ENCODE data around the gene SLCO4A1. TPM values are rescaled to one million over a fixed set of nuclear protein-coding genes. Genes with fewer than 3 reads are reported as not detected.
A peak's percentile ranks its signal among the peaks of the same experiment; 100 is the strongest.

Gene SLCO4A1
- total RNA-seq, 3 donors from 2014 or later = 13.3 to 18.5 (median 15.0) TPM

DNA sequence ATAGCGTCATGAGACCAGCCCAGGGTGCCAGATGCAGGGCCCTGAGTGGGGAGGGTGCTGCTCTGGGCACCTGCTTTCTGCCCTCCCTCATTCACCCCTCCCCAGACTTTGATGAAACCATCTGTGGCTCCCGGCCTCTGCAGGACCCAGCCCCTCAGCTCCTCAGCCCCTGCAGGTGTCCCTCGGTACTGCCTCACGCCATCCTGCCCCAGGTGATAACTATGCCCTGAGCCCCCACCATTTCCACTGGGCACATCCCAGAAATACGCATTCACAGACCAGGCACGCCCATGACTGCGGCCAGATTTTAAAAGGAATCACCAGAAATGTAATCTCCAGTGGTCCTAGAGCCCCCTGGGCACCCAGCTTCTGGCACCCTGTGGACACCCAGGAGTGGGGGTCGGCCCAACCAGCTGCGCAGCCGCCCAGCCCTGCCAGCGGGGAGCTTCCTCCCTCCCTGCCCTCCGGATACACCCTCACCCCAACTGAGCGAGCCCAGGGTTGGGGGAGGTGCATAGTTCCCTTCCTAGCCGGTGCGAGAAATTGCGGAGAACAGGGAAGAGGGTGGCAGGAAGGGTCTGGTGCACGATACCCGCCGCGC lies 65.7 kb downstream of the SLCO4A1 start:
- DNase-seq (peak in 1 of 3 donors; percentile 32), ATAC-seq (peak; percentile 24)
- TF ChIP-seq, protein P1, sequence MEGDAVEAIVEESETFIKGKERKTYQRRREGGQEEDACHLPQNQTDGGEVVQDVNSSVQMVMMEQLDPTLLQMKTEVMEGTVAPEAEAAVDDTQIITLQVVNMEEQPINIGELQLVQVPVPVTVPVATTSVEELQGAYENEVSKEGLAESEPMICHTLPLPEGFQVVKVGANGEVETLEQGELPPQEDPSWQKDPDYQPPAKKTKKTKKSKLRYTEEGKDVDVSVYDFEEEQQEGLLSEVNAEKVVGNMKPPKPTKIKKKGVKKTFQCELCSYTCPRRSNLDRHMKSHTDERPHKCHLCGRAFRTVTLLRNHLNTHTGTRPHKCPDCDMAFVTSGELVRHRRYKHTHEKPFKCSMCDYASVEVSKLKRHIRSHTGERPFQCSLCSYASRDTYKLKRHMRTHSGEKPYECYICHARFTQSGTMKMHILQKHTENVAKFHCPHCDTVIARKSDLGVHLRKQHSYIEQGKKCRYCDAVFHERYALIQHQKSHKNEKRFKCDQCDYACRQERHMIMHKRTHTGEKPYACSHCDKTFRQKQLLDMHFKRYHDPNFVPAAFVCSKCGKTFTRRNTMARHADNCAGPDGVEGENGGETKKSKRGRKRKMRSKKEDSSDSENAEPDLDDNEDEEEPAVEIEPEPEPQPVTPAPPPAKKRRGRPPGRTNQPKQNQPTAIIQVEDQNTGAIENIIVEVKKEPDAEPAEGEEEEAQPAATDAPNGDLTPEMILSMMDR (IDR thresholded peaks at IDR 0.05) = no peak
- no peaks in the 10 kb centered on the region for H3K9me3 ChIP-seq
- H3K4me1 ChIP-seq (ENCODE audit: low read depth) = peaks cover 4% of the 10 kb centered on the region
- intact Hi-C loops (cut with DNase I, micrococcal nuclease) = no loop called here
- no peak overlapping the region for H3K4me3 ChIP-seq
- H3K36me3 ChIP-seq (ENCODE audit: low read depth) = no peaks in the 10 kb centered on the region

DNA sequence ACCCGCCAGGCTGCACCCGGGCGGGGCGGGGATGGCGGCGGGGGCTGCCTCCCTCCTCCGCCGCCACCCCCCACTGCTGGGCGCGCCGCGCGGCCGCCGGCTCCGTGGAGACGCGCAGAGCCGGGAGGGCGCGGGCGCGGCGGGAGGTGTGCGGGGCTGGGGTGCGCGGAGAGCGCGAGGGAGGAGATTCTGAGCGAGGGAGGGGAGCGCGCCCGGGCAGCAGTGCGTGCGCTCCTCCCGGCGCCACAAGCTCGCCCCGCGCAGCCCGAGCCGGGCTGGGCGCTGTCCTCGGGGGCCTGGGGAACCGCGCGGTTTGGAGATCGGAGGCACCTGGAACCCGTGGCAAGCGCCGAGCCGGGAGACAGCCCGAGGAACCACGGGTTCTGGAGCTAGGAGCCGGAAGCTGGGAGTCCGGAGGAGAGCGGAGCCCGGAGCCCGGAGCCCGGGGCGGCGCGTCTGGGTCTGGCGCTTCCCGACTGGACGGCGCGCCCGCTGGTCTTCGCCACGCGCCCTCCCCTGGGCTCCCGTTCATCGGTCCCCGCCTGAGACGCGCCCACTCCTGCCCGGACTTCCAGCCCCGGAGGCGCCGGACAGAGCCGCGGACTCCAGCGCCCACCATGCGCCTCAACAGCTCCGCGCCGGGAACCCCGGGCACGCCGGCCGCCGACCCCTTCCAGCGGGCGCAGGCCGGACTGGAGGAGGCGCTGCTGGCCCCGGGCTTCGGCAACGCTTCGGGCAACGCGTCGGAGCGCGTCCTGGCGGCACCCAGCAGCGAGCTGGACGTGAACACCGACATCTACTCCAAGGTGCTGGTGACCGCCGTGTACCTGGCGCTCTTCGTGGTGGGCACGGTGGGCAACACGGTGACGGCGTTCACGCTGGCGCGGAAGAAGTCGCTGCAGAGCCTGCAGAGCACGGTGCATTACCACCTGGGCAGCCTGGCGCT lies 66.6 kb downstream of the SLCO4A1 start, which contains the start of gene NTSR1:
NTSR1 (plus strand) TSS at position 246 of the 946 bp plus-strand sequence; CDS start at position 618, 372 bp downstream.
- Histone ChIP-seq H3K4me3 (no peak within 1 kb of the TSS), H3K36me3 (ENCODE audit: low read depth) (no peaks in the 10 kb centered on the region), H3K9me3 (no peaks in the 10 kb centered on the region), H3K4me1 (ENCODE audit: low read depth) (peaks cover 4% of the 10 kb centered on the region)
- TF ChIP-seq, protein P1 (IDR thresholded peaks at IDR 0.05) = no peak
- DNase-seq (peak in 1 of 3 donors; percentile 37), ATAC-seq (no peak)
- intact Hi-C loops (cut with DNase I, micrococcal nuclease) = no loop called here

DNA sequence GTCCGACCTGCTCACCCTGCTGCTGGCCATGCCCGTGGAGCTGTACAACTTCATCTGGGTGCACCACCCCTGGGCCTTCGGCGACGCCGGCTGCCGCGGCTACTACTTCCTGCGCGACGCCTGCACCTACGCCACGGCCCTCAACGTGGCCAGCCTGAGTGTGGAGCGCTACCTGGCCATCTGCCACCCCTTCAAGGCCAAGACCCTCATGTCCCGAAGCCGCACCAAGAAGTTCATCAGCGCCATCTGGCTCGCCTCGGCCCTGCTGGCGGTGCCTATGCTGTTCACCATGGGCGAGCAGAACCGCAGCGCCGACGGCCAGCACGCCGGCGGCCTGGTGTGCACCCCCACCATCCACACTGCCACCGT lies 67.2 kb downstream of the SLCO4A1 start:
- no peaks in the 10 kb centered on the region for H3K9me3 ChIP-seq
- ATAC-seq (no peak), DNase-seq (no peak)
- TF ChIP-seq, protein P1 (IDR thresholded peaks at IDR 0.05) = no peak
- no peak overlapping the region for H3K4me3 ChIP-seq
- no peaks in the 10 kb centered on the region for H3K4me1 ChIP-seq (ENCODE audit: low read depth)
- intact Hi-C loops (cut with DNase I, micrococcal nuclease) = no loop called here
- no peaks in the 10 kb centered on the region for H3K36me3 ChIP-seq (ENCODE audit: low read depth)

DNA sequence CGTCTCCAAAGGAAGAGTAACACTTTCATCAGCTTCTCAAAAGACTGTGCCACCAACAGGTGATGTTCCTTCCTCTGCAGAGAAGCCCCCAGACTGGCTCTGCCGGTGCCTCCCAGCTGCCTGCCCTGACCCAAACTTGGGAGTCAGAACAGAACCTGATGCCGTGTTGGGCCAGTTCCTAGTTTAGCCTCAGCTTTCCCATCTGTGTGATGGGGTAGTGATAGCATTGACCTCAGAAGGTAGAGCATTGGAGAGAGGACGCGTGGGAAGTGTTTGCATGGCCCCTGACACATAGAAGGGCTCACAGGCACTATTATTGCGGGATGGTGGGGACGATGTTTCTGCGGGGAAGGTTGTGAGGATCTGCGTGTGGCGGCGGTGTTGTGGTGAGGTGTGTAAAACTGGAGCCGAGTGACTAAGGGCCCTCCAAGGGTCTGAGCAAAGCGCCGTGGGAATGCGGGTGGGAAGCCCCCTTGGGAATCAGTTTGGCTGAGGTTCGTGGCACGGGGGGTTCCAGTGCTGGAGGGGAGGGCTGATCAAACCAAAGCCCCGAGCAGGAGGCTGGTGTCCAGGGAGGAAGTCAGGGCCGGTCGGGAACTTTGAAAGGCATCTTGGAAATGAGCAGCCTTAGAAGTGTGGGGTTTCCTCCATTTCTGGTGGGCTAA lies 68.0 kb downstream of the SLCO4A1 start:
- peak in 1 of 3 donors; percentile 31 for DNase-seq
- no peaks in the 10 kb centered on the region for H3K36me3 ChIP-seq (ENCODE audit: low read depth)
- no peaks in the 10 kb centered on the region for H3K4me1 ChIP-seq (ENCODE audit: low read depth)
- H3K4me3 ChIP-seq = no peak overlapping the region
- TF ChIP-seq, protein P1 (IDR thresholded peaks at IDR 0.05) = no peak
- ATAC-seq = no peak
- no peaks in the 10 kb centered on the region for H3K9me3 ChIP-seq
- intact Hi-C loops (cut with DNase I, micrococcal nuclease) = no loop called here

DNA sequence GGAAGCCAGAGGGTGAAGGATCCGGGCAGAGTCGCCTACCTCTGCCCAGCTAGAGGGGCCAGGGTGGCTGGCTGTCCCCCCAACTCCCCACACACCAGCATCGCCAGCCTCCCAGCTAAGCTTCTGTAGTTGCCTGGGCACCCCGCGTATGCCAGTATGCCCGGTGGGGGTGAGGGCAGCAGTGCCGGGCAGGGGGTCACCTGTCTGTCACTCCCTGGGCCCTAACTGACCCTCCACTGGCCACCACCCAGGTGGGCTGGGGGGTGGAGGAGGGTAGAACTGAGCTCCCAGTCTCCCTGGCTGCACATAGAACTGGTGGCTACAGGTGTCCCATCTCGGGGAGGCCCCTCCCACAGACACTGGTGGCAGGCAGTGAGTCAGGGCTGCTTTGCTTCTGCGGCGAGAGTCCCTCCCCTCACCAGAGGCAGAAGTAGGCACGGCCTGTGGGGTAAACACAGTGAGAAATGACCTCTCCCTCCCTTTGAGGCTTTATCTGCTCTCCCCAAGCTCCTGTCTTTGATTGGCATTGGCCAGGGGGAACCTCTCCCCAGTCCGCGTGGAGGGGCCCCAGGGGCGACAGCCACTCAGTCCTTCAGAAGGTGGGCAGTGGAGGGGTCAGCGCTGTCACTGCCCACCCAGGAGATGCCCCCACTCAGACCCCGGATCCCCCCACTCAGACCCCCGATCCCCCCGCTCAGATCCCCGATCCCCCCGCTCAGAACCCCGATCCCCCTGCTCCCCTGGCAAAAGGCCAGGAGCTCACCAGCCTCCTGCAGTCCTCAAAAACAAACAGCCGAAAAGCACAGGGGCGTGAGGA lies 68.8 kb downstream of the SLCO4A1 start:
- intact Hi-C loops (cut with DNase I, micrococcal nuclease) = no loop called here
- peak; percentile 18 for ATAC-seq
- Histone ChIP-seq H3K4me1 (ENCODE audit: low read depth) (no peaks in the 10 kb centered on the region), H3K9me3 (no peaks in the 10 kb centered on the region), H3K36me3 (ENCODE audit: low read depth) (no peaks in the 10 kb centered on the region), H3K4me3 (no peak overlapping the region)
- TF ChIP-seq, protein P1 (IDR thresholded peaks at IDR 0.05) = no peak
- peak in 1 of 3 donors; percentile 33 for DNase-seq

Measured in mucosa of descending colon (tissue), 3 donors.